ENCODE measurements around the gene PILRB. TPM values are rescaled to one million over a fixed set of nuclear protein-coding genes. Genes with fewer than 3 reads are reported as not detected.

PILRB gene
- total and polyA plus RNA-seq, 9 of the 15 experiments (the other 6 are each of a cell fraction or from before 2014, with no cell fraction given) = 6.2 to 94.6 (median 37.0) TPM

DNA sequence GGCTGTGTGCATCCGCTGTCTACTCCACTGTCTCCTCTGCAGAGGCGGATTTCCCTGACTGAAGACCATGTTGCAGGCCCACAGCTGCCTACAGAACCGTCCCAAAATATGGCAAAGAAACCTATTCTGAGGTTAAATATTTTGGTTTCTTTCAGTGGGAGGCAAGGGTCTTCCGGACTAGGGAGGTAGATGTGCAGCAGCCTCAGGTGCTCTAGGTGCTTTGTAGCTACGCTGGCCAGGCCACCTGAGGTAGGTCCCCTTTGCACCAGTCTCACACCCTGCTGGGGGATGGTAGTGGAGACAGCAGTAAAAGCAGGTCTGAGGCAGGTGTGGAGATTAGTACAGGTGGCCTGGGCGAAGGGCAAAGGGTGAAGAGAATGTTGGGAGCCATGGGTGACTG is 8.2 kb upstream of the PILRB start (continued):
- TF ChIP-seq ESRRB (CRISPR knock-in tag; IDR thresholded peaks at IDR 0.05; ENCODE audit: borderline replicate concordance) (no peak), POLR2A (conservative IDR thresholded peaks at IDR 0.05) (0 out of 2 replicates have a peak, but pooled peaks have one; percentile 22), ARHGAP35 (IDR thresholded peaks at IDR 0.05; ENCODE audit: partially characterized antibody) (no peak), PHB (CRISPR knock-in tag; IDR thresholded peaks at IDR 0.05) (no peak), TBL1XR1 (IDR thresholded peaks at IDR 0.05; ENCODE audit: low read length in 2 of 2) (no peak), ATF1 (CRISPR knock-in tag; IDR thresholded peaks at IDR 0.05) (no peak), ATF1 (tag; IDR thresholded peaks at IDR 0.05) (no peak), SP2 (IDR thresholded peaks at IDR 0.05; ENCODE audit: extremely low read depth, low read depth, low read length, poor library complexity, severe bottlenecking) (no peak), SREBF1 (IDR thresholded peaks at IDR 0.05; ENCODE audit: borderline replicate concordance, low read depth, low read length) (no peak), RBFOX2 (IDR thresholded peaks at IDR 0.05; ENCODE audit: low read depth, low read length) (0 out of 2 replicates have a peak, but pooled peaks have one; percentile 19), CEBPG (CRISPR knock-in tag; IDR thresholded peaks at IDR 0.05) (no peak), CEBPG (tag; conservative IDR thresholded peaks at IDR 0.05 in 1 of 2, IDR thresholded peaks at IDR 0.05 in 1 of 2) (no peak), POLR2G (IDR thresholded peaks at IDR 0.05; ENCODE audit: low read depth, low read length) (0 out of 2 replicates have a peak, but pooled peaks have one; percentile 13), RFX5 (IDR thresholded peaks at IDR 0.05; ENCODE audit: low read depth, low read length) (no peak)
- TF ChIP-seq, protein P1, sequence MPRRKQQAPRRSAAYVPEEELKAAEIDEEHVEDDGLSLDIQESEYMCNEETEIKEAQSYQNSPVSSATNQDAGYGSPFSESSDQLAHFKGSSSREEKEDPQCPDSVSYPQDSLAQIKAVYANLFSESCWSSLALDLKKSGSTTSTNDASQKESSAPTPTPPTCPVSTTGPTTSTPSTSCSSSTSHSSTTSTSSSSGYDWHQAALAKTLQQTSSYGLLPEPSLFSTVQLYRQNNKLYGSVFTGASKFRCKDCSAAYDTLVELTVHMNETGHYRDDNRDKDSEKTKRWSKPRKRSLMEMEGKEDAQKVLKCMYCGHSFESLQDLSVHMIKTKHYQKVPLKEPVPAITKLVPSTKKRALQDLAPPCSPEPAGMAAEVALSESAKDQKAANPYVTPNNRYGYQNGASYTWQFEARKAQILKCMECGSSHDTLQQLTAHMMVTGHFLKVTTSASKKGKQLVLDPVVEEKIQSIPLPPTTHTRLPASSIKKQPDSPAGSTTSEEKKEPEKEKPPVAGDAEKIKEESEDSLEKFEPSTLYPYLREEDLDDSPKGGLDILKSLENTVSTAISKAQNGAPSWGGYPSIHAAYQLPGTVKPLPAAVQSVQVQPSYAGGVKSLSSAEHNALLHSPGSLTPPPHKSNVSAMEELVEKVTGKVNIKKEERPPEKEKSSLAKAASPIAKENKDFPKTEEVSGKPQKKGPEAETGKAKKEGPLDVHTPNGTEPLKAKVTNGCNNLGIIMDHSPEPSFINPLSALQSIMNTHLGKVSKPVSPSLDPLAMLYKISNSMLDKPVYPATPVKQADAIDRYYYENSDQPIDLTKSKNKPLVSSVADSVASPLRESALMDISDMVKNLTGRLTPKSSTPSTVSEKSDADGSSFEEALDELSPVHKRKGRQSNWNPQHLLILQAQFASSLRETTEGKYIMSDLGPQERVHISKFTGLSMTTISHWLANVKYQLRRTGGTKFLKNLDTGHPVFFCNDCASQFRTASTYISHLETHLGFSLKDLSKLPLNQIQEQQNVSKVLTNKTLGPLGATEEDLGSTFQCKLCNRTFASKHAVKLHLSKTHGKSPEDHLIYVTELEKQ (CRISPR knock-in tag; IDR thresholded peaks at IDR 0.05) = no peak
